Body of pancreas (tissue), 4 donors: ENCODE results near the gene TOGARAM2.

Experiments
- POLR2A ChIP-seq, 3 donors: fragments of 450-650 bp; IDR thresholded peaks; one replicate each; pipeline ENCODE4 v1.6.1; 2016; ENCODE audit warnings: antibody characterized with exemption in 3 of 3, mild to moderate bottlenecking in 2 of 3
- TF ChIP-seq, protein P1 (sequence below), 7 experiments: fragments of 450-650 bp in 4 of 7; fragments of 200-600 bp in 3 of 7; sonication (generic) in 3 of 7; IDR thresholded peaks; one replicate each; pipeline ENCODE4 v1.5.1; 2016 to 2019; ENCODE audit warnings: antibody characterized with exemption in 7 of 7

DNA sequence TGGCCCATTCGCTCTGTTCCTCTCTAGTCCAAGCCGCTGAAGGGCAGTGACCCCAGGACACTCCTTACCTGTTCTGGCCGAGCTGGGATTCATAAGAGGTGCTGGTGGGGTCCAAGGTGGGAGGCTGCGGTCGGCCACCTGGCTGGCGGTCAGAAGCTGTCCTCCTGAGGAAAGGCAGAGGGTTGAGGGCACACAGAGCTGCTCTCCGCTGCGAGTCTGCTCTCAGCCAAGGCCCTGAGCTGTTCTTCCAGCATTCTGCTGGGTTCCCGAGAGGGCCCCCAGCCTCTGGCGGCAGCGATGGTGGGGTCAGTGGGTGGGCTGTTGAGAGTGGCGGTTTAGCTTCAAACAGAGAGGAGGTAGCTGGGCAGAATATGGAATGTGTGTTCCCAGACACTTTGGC is 89.4 kb downstream of the TOGARAM2 start:
- TF ChIP-seq, protein P1, sequence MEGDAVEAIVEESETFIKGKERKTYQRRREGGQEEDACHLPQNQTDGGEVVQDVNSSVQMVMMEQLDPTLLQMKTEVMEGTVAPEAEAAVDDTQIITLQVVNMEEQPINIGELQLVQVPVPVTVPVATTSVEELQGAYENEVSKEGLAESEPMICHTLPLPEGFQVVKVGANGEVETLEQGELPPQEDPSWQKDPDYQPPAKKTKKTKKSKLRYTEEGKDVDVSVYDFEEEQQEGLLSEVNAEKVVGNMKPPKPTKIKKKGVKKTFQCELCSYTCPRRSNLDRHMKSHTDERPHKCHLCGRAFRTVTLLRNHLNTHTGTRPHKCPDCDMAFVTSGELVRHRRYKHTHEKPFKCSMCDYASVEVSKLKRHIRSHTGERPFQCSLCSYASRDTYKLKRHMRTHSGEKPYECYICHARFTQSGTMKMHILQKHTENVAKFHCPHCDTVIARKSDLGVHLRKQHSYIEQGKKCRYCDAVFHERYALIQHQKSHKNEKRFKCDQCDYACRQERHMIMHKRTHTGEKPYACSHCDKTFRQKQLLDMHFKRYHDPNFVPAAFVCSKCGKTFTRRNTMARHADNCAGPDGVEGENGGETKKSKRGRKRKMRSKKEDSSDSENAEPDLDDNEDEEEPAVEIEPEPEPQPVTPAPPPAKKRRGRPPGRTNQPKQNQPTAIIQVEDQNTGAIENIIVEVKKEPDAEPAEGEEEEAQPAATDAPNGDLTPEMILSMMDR (IDR thresholded peaks at IDR 0.05): no peak
- no peak for TF ChIP-seq POLR2A (IDR thresholded peaks at IDR 0.05)
